ENCODE results near the gene MAML2.

The MAML2 gene

DNA sequence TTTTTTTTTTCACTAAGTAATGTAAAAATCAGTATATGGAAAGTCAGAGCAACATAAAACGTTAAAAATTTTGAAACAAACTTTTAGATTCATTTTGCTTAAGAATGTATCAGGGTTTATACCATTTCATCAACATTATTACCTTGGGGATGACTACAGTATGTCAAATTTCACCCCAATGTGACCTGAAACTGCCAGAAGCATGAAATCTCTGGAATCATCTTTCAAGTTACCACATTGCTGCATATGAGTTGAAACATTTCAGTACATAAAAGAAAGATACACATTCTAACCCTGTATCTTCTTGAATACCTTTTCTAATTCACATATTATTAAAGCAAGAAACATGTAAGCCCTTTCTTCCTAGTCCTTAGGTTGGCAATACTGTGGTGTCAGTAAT, 32.8 kb downstream of the MAML2 start:
- no peak for TF ChIP-seq CTCF (IDR thresholded peaks at IDR 0.05; ENCODE audit: extremely low read depth, missing control alignments)
- DNase-seq (ENCODE audit: low spot score) = no peak

- no peak for TF ChIP-seq CTCF (IDR thresholded peaks at IDR 0.05; ENCODE audit: extremely low read depth, missing control alignments)
- DNase-seq (ENCODE audit: low spot score) = no peak
Observed at GRCh38 chr11:96309643-96310017, 33.4 kb downstream of the MAML2 start.

DNA sequence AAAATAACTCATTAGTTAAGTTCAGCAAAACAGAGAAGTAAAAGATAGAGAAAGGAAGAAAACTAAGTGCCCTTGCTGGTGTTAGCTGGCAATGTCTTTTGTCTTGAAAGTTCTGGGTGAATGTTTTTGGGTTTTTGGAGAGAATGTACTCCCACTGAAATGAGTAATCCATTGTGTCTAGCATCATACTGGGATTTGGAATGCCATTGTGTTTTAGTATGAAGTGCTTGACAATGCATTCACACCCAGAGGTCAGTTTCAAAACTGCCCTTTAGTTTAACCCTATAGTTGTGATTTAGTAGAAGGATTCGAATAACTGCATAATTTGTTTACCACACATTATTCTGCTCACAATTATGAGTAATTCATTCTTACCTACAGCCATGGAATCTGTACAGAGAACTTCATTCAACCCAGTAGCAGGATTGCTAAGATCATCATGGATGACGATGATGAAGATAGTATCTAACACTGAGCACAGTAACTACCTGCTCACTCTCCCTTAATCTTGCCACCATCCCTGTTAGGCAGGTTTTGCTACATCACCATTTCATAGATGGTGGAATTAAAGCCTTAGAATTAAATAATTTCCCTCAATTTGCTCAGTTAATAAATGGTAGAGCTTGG, 33.9 kb downstream of the MAML2 start:
- no peak for TF ChIP-seq CTCF (IDR thresholded peaks at IDR 0.05; ENCODE audit: extremely low read depth, missing control alignments)
- DNase-seq (ENCODE audit: low spot score) = no peak

- no peak for TF ChIP-seq CTCF (IDR thresholded peaks at IDR 0.05; ENCODE audit: extremely low read depth, missing control alignments)
- DNase-seq (ENCODE audit: low spot score) = no peak
Observed at GRCh38 chr11:96307776-96308140, 35.2 kb downstream of the MAML2 start.

DNA sequence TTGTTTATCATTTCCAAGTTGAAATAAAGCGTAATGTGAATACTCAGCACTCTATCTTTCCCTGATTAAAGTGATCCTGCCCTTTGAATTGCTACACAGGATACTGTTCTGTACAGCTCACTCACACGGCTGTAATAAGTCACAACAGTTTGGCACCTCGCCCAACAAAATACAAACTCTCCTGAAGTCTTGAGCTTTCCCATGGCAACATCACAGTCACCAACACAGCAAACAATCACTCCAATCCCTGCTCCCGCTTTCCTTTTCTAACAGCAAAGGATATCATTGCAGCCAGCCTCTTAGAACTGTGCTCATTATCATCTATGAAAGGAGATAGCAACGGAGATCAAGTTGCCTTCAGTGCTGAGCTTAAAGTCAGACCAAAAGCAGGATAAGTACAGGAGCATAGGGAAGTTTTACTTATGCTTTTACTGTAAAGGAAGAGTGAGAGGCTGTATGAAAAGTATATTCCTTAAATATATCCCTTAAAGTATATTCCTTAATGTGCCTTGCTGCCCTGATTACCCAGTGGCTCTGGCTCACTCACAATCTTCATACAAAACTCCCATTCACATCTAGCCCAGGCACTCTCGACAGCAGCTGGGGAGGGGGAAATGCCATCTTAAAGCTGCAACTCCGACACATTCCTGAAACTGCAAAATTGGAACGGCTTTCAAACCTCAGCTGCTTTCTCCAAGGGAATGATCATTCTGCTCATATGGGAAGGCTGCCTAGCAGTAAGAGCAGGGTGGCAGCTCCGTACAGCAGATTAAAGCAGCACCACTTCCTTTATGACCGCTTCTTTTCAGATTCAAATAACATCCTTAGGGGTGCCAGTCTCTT, 35.8 kb downstream of the MAML2 start:
- no peak for TF ChIP-seq CTCF (IDR thresholded peaks at IDR 0.05; ENCODE audit: extremely low read depth, missing control alignments)
- DNase-seq (ENCODE audit: low spot score) = no peak

- no peak for TF ChIP-seq CTCF (IDR thresholded peaks at IDR 0.05; ENCODE audit: extremely low read depth, missing control alignments)
Observed at GRCh38 chr11:96306600-96306932, 36.4 kb downstream of the MAML2 start.

DNA sequence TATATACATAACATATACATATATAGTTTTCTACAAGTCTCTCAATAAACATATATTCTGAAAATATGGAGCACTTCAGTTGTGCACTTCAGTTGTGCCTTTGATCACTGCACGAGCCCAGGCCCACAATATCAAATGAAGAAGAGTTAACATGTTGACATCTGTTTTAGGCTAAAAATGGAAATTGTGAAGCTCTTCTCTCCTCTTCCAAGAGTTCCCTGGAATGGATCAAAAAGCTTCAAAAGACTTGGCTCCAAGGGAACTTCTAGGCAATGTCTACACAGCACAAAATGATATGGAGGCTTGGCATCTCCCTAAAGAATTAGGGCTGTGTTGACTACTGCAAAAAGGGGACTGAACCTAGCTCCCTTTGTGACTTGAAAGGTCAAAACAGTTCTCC, 36.9 kb downstream of the MAML2 start:
- no peak for DNase-seq (ENCODE audit: low spot score)
- no peak for TF ChIP-seq CTCF (IDR thresholded peaks at IDR 0.05; ENCODE audit: extremely low read depth, missing control alignments)

More at GRCh38 chr11:96306600-96306932, 36.4 kb downstream of the MAML2 start:
- no peak for DNase-seq (ENCODE audit: low spot score)

Data from GM20000 (cell line).